Stimulated activated CD8-positive, alpha-beta memory T cell treated with anti-CD3 and anti-CD28 coated beads, Interleukin-12 subunit alpha, Interleukin-12 subunit beta, amount 100 ng/mL, for 4 hours (primary cell): Measurements from ENCODE around the gene USP24.
"Not testable (repeated sequence)": the region's sequence is repeated elsewhere in the genome, so short reads cannot be mapped to it uniquely, and the experiment has no call there.

Source experiments
- DNase-seq: peaks from one replicate; pipeline ENCODE4 v3.0.0-alpha.2; 2020; ENCODE audit warnings: low read depth

The USP24 gene

GRCh38 chr1:55199735-55200134, 15.4 kb downstream of the USP24 start:
- DNase-seq: not testable (repeated sequence)

- DNase-seq: no peak
Observed at GRCh38 chr1:55198044-55198443, 17.1 kb downstream of the USP24 start.

GRCh38 chr1:55197099-55197498, 18.1 kb downstream of the USP24 start:
- no peak for DNase-seq

GRCh38 chr1:55196433-55197035, 18.6 kb downstream of the USP24 start:
- no peak for DNase-seq

GRCh38 chr1:55195521-55196233, 19.5 kb downstream of the USP24 start:
- DNase-seq: no peak

- DNase-seq: no peak
Observed at GRCh38 chr1:55194851-55195250, 20.3 kb downstream of the USP24 start.

- no peak for DNase-seq
Observed at GRCh38 chr1:55192093-55192492, 23.1 kb downstream of the USP24 start.

- not testable (repeated sequence) for DNase-seq
Observed at GRCh38 chr1:55191219-55191952, 23.8 kb downstream of the USP24 start.

- no peak for DNase-seq
Observed at GRCh38 chr1:55190109-55190508, 25.1 kb downstream of the USP24 start.

- DNase-seq: no peak
Observed at GRCh38 chr1:55188909-55189308, 26.3 kb downstream of the USP24 start.

- DNase-seq: no peak
Observed at GRCh38 chr1:55185832-55186231, 29.3 kb downstream of the USP24 start.

GRCh38 chr1:55184859-55185258, 30.3 kb downstream of the USP24 start:
- no peak for DNase-seq

- no peak for DNase-seq
Observed at GRCh38 chr1:55181666-55182065, 33.5 kb downstream of the USP24 start.

GRCh38 chr1:55180075-55180670, 35.0 kb downstream of the USP24 start:
- DNase-seq: no peak

- DNase-seq: no peak
Observed at GRCh38 chr1:55179177-55179835, 35.9 kb downstream of the USP24 start.

- DNase-seq: no peak
Observed at GRCh38 chr1:55172687-55173086, 42.5 kb downstream of the USP24 start.

GRCh38 chr1:55172272-55172671, 42.9 kb downstream of the USP24 start:
- DNase-seq: no peak

GRCh38 chr1:55171694-55172093, 43.5 kb downstream of the USP24 start:
- DNase-seq: no peak

GRCh38 chr1:55170426-55170825, 44.7 kb downstream of the USP24 start:
- DNase-seq: no peak

GRCh38 chr1:55169126-55169525, 46.0 kb downstream of the USP24 start:
- no peak for DNase-seq

GRCh38 chr1:55168353-55168752, 46.8 kb downstream of the USP24 start:
- DNase-seq: no peak

GRCh38 chr1:55167224-55167871, 47.8 kb downstream of the USP24 start:
- DNase-seq: no peak
